Spinal cord (tissue), 10 donors: ENCODE measurements around the gene RNU1-2. TPM values are rescaled to one million over a fixed set of nuclear protein-coding genes. Genes with fewer than 3 reads are reported as not detected.
"Not testable (repeated sequence)": the region's sequence is repeated elsewhere in the genome, so short reads cannot be mapped to it uniquely, and the experiment has no call there.

Experiments used
- DNase-seq, 6 donors: peaks; one replicate each; pipeline versions ENCODE4 v3.0.0 to v3.0.0-alpha.2; 2013 to 2015; ENCODE audit warnings: low spot score in 6 of 6, low read depth in 4 of 6
- H3K27ac ChIP-seq: one replicate; pipeline ENCODE4 v1.5.1; 2013; ENCODE audit warnings: low read depth, low read length, control low read depth
- H3K27me3 ChIP-seq: one replicate; pipeline ENCODE4 v1.6.1; 2013; ENCODE audit warnings: low read length; ENCODE audit not compliant: control insufficient read depth, insufficient read depth
- H3K36me3 ChIP-seq: one replicate; pipeline ENCODE4 v1.6.1; 2013; ENCODE audit warnings: low read length; ENCODE audit not compliant: control insufficient read depth, insufficient read depth
- H3K4me1 ChIP-seq: one replicate; pipeline ENCODE4 v1.6.1; 2013; ENCODE audit warnings: low read length; ENCODE audit not compliant: control insufficient read depth, insufficient read depth
- H3K4me3 ChIP-seq: one replicate; pipeline ENCODE4 v1.5.1; 2013; ENCODE audit warnings: low read depth, low read length, control low read depth
- H3K9me3 ChIP-seq: one replicate; pipeline ENCODE4 v1.6.1; 2013; ENCODE audit warnings: low read length; ENCODE audit not compliant: control insufficient read depth, insufficient read depth
- WGBS: methylation state at CpG from one replicate; pipeline ENCODE4 v1.1.5; 2013; ENCODE audit warnings: missing lambda C conversion rate; ENCODE audit not compliant: insufficient coverage; 5-methylcytosine and 5-hydroxymethylcytosine counted together
- polyA plus RNA-seq, 2 donors: library from polyadenylated mRNA; unstranded; fragments of 120-200 nt; gene quantifications; one replicate each; pipeline ENCODE4 v1.2.1, GENCODE V29; 2013; ENCODE audit not compliant: insufficient read length in 2 of 2
- total RNA-seq, 2 donors: library from RNA; depleted of rRNA in 1 of 2; stranded (reverse); fragments of 120-200 nt in 1 of 2; fragments of >200 nt in 1 of 2; gene quantifications; one replicate each; pipeline versions ENCODE4 v1.2.3 to v1.2.4, GENCODE V29; 2013 to 2014
- donor health status: healthy.

RNU1-2 gene
- total and polyA plus RNA-seq, 4 donors: 1.2 to 29,651 (median 4,182) TPM; not detected in 1

- Histone ChIP-seq H3K36me3 (no peaks in the 10 kb centered on the region), H3K27ac (peak overlapping the region; percentile 94), H3K9me3 (no peaks in the 10 kb centered on the region), H3K27me3 (no peaks in the 10 kb centered on the region), H3K4me3 (peak overlapping the region; percentile 64), H3K4me1 (peaks cover 12% of the 10 kb centered on the region)
- 4% methylated on average over 63 of the region's 63 CpGs for WGBS
- peak in 4 of 6 donors; percentile 46 to 94 (median 80) for DNase-seq
These were observed 6.6 kb upstream of the RNU1-2 start for GRCh38 chr1:16888860-16889816.

GRCh38 chr1:16890539-16891021 lies 5.2 kb upstream of the RNU1-2 start:
- DNase-seq, H3K27ac ChIP-seq, H3K27me3 ChIP-seq, H3K36me3 ChIP-seq, H3K9me3 ChIP-seq, H3K4me3 ChIP-seq: not testable (repeated sequence)
- peaks cover 12% of the 10 kb centered on the region for H3K4me1 ChIP-seq
- 81% methylated on average over 2 of the region's 5 CpGs for WGBS

- not testable (repeated sequence) for H3K27me3 ChIP-seq, H3K4me3 ChIP-seq, H3K36me3 ChIP-seq, H3K27ac ChIP-seq, H3K9me3 ChIP-seq
- 50% methylated on average over 1 of the region's 4 CpGs for WGBS
- peaks cover 12% of the 10 kb centered on the region for H3K4me1 ChIP-seq
- peak in 1 of 6 donors; percentile 72 for DNase-seq
These were observed 4.7 kb upstream of the RNU1-2 start for GRCh38 chr1:16891057-16891456.

- H3K36me3 ChIP-seq, H3K4me3 ChIP-seq, H3K27me3 ChIP-seq, DNase-seq, H3K9me3 ChIP-seq, H3K27ac ChIP-seq: not testable (repeated sequence)
- peaks cover 22% of the 10 kb centered on the region for H3K4me1 ChIP-seq
- 39% methylated on average over 3 of the region's 6 CpGs for WGBS
These were observed 2.7 kb upstream of the RNU1-2 start for GRCh38 chr1:16892978-16893525.

- not testable (repeated sequence) for H3K9me3 ChIP-seq, H3K36me3 ChIP-seq, H3K4me3 ChIP-seq, DNase-seq, H3K27ac ChIP-seq, H3K27me3 ChIP-seq
- peaks cover 19% of the 10 kb centered on the region for H3K4me1 ChIP-seq
- 67% methylated on average over 3 of the region's 4 CpGs for WGBS
These were observed 2.0 kb upstream of the RNU1-2 start for GRCh38 chr1:16893796-16894195.

- H3K9me3 ChIP-seq, H3K36me3 ChIP-seq, H3K4me3 ChIP-seq, DNase-seq, H3K27me3 ChIP-seq, H3K27ac ChIP-seq: not testable (repeated sequence)
- H3K4me1 ChIP-seq: peaks cover 14% of the 10 kb centered on the region
- no CpG with 5 or more reads among the region's 6 CpGs for WGBS
These were observed 1.4 kb upstream of the RNU1-2 start for GRCh38 chr1:16894338-16894737.

GRCh38 chr1:16895233-16895597 lies 565 bp upstream of the RNU1-2 start:
- DNase-seq: peak in 1 of 6 donors; percentile 62
- Histone ChIP-seq H3K4me3 (peak overlapping the region; percentile 45), H3K27ac (peak overlapping the region; percentile 95)
- no CpG with 5 or more reads among the region's 6 CpGs for WGBS
- H3K27me3 ChIP-seq, H3K9me3 ChIP-seq, H3K36me3 ChIP-seq, H3K4me1 ChIP-seq: not testable (repeated sequence)

GRCh38 chr1:16896316-16897055 lies 706 bp downstream of the RNU1-2 start:
- peak in 2 of 6 donors; percentile 47 to 50 for DNase-seq
- not testable (repeated sequence) for H3K27me3 ChIP-seq, H3K9me3 ChIP-seq, H3K36me3 ChIP-seq, H3K4me1 ChIP-seq
- WGBS: 17% methylated on average over 20 of the region's 24 CpGs
- Histone ChIP-seq H3K27ac (peak overlapping the region; percentile 95), H3K4me3 (peak overlapping the region; percentile 24)

- not testable (repeated sequence) for H3K4me1 ChIP-seq, H3K27ac ChIP-seq, H3K27me3 ChIP-seq, DNase-seq, H3K36me3 ChIP-seq, H3K9me3 ChIP-seq, H3K4me3 ChIP-seq
- no CpG with 5 or more reads among the region's 1 CpG for WGBS
These were observed 1.9 kb downstream of the RNU1-2 start for GRCh38 chr1:16897653-16898052.
